HepG2 (cell line): ENCODE data around the gene CISD3. TPM values are rescaled to one million over a fixed set of nuclear protein-coding genes. Genes with fewer than 3 reads are reported as not detected.

Experiments used
- AGO2 ChIP-seq: fragments of 200-400 bp; formaldehyde crosslinking; optimal IDR thresholded peaks from 2 replicates; pipeline ENCODE3; 2017; ENCODE audit warnings: mild to moderate bottlenecking, low read depth, low read length, moderate library complexity
- CTCF ChIP-seq: sonication (generic); formaldehyde crosslinking; IDR thresholded peaks from 2 replicates; pipeline ENCODE4 v1.5.0; 2020; ENCODE audit warnings: mild to moderate bottlenecking, missing genetic modification reagents, moderate library complexity
- HNRNPH1 ChIP-seq: fragments of 200-400 bp; formaldehyde crosslinking; optimal IDR thresholded peaks from 2 replicates; pipeline ENCODE3; 2017; ENCODE audit warnings: mild to moderate bottlenecking, low read depth, low read length
- KLF13 ChIP-seq: sonication (generic); formaldehyde crosslinking; IDR thresholded peaks from 2 replicates; pipeline ENCODE4 v1.4.0; 2020; ENCODE audit warnings: mild to moderate bottlenecking, missing genetic modification reagents
- MXD1 ChIP-seq: sonication (generic); formaldehyde crosslinking; IDR thresholded peaks from 2 replicates; pipeline ENCODE4 v1.4.0; 2020; ENCODE audit warnings: mild to moderate bottlenecking, missing genetic modification reagents
- MZF1 ChIP-seq: sonication (generic); formaldehyde crosslinking; IDR thresholded peaks from 2 replicates; pipeline ENCODE4 v1.8.1; 2023; ENCODE audit warnings: mild to moderate bottlenecking, missing genetic modification reagents, borderline replicate concordance
- NFKB2 ChIP-seq: sonication (generic); formaldehyde crosslinking; IDR thresholded peaks from 2 replicates; pipeline ENCODE4 v1.4.0; 2020; ENCODE audit warnings: missing genetic modification reagents, borderline replicate concordance
- RAD51 ChIP-seq: fragments of 450-650 bp; IDR thresholded peaks from 2 replicates; pipeline ENCODE4 v1.6.1; 2016; ENCODE audit warnings: borderline replicate concordance
- RBM22 ChIP-seq: fragments of 200-400 bp; formaldehyde crosslinking; optimal IDR thresholded peaks from 2 replicates; pipeline ENCODE3; 2017; ENCODE audit warnings: mild to moderate bottlenecking, low read length, moderate library complexity
- SALL1 ChIP-seq: sonication (generic); formaldehyde crosslinking; IDR thresholded peaks from 2 replicates; pipeline ENCODE4 v1.8.0; 2022; ENCODE audit warnings: mild to moderate bottlenecking, missing genetic modification reagents
- SIX1 ChIP-seq: sonication (generic); formaldehyde crosslinking; IDR thresholded peaks from 2 replicates; pipeline ENCODE4 v1.4.0; 2020; ENCODE audit warnings: missing genetic modification reagents, borderline replicate concordance
- TRIM24 ChIP-seq: sonication (generic); formaldehyde crosslinking; IDR thresholded peaks from 2 replicates; pipeline ENCODE4 v1.8.0; 2022; ENCODE audit warnings: mild to moderate bottlenecking, missing genetic modification reagents
- YY1 ChIP-seq: IDR thresholded peaks from 2 replicates; pipeline ENCODE4 v1.6.1; 2011; ENCODE audit warnings: low read length, low read depth, moderate library complexity, mild to moderate bottlenecking; ENCODE audit not compliant: insufficient read depth, insufficient replicate concordance
- ZFP41 ChIP-seq: sonication (generic); formaldehyde crosslinking; IDR thresholded peaks from 2 replicates; pipeline ENCODE4 v1.4.0; 2020; ENCODE audit warnings: mild to moderate bottlenecking, missing genetic modification reagents, borderline replicate concordance
- ZFX ChIP-seq: sonication (generic); formaldehyde crosslinking; IDR thresholded peaks from 2 replicates; pipeline ENCODE4 v1.4.0; 2020; ENCODE audit warnings: mild to moderate bottlenecking, low read depth, missing genetic modification reagents, moderate library complexity
- ZHX1 ChIP-seq: sonication (generic); formaldehyde crosslinking; IDR thresholded peaks from 2 replicates; pipeline ENCODE4 v1.8.1; 2022; ENCODE audit warnings: low read depth, mild to moderate bottlenecking, missing genetic modification reagents
- ZNF597 ChIP-seq: sonication (generic); formaldehyde crosslinking; IDR thresholded peaks from 2 replicates; pipeline ENCODE4 v1.5.0; 2020; ENCODE audit warnings: missing genetic modification reagents
- ZNF747 ChIP-seq: sonication (generic); formaldehyde crosslinking; IDR thresholded peaks from 2 replicates; pipeline ENCODE4 v1.8.1; 2023; ENCODE audit warnings: missing genetic modification reagents, mild to moderate bottlenecking, borderline replicate concordance
- ZSCAN29 ChIP-seq: sonication (generic); formaldehyde crosslinking; conservative IDR thresholded peaks from 2 replicates; pipeline ENCODE4 v1.4.0; 2020; ENCODE audit warnings: mild to moderate bottlenecking, missing genetic modification reagents
- ZSCAN5A ChIP-seq: sonication (generic); formaldehyde crosslinking; IDR thresholded peaks from 2 replicates; pipeline ENCODE4 v1.8.0; 2022; ENCODE audit warnings: mild to moderate bottlenecking, missing genetic modification reagents, borderline replicate concordance
- polyA plus RNA-seq, 8 experiments: library from polyadenylated mRNA; depleted of rRNA in 3 of 8; stranded (reverse) in 7 of 8; unstranded in 1 of 8; fragments of >200 nt; fragmentation: Illumina TruSeq in 4 of 8; extraction: Trizol in 4 of 8; gene quantifications; 2 replicates each; pipeline versions ENCODE4 v1.2.1 to v1.2.3, GENCODE V29; 2011 to 2016; ENCODE audit warnings: low read depth in 4 of 8, missing spikeins in 1 of 8, mixed read lengths in 1 of 8; ENCODE audit not compliant: insufficient read depth in 1 of 8
- total RNA-seq, 5 experiments: library from RNA; depleted of rRNA; stranded (reverse); fragments of >200 nt; fragmentation: Illumina TruSeq; extraction: Trizol; gene quantifications; 2 replicates each; pipeline ENCODE4 v1.2.3, GENCODE V29; 2016; ENCODE audit warnings: low read depth in 1 of 5

CISD3 gene
- total and polyA plus RNA-seq, 2 of the 13 experiments (the other 11 are each of a cell fraction or from before 2014, with no cell fraction given), result 30.0 to 34.1 TPM

- TF ChIP-seq ZFX (CRISPR knock-in tag) (no peak), KLF13 (peak; percentile 62; the same call in 1 of the 2 replicates), RAD51 (no peak), HNRNPH1 (peak; percentile 61), ZHX1 (CRISPR knock-in tag) (0 out of 2 replicates have a peak, but pooled peaks have one; percentile 12), ZSCAN5A (CRISPR knock-in tag) (no peak), TRIM24 (no peak), ZNF597 (CRISPR knock-in tag) (no peak), AGO2 (peak; percentile 96), ZSCAN29 (no peak), CTCF (CRISPR knock-in tag) (peak; percentile 99), SALL1 (CRISPR knock-in tag) (peak; percentile 22; the same call in 1 of the 2 replicates), ZNF747 (CRISPR knock-in tag) (no peak), SIX1 (CRISPR knock-in tag) (no peak), ZFP41 (CRISPR knock-in tag) (no peak), MXD1 (peak; percentile 28; the same call in 1 of the 2 replicates), MZF1 (CRISPR knock-in tag) (no peak), NFKB2 (CRISPR knock-in tag) (peak; percentile 16; the same call in 1 of the 2 replicates), RBM22 (peak; percentile 98), YY1 (peak; percentile 41)
Measured at GRCh38 chr17:38735161-38735997, 5.2 kb downstream of the CISD3 start (continued).
